ENCODE measurements around the gene ETFBKMT. TPM values are rescaled to one million over a fixed set of nuclear protein-coding genes. Genes with fewer than 3 reads are reported as not detected.
"Not testable (repeated sequence)": the region's sequence is repeated elsewhere in the genome, so short reads cannot be mapped to it uniquely, and the experiment has no call there.

Gene ETFBKMT
- total RNA-seq, 1 donor from 2014 or later = 0.83 TPM

DNA sequence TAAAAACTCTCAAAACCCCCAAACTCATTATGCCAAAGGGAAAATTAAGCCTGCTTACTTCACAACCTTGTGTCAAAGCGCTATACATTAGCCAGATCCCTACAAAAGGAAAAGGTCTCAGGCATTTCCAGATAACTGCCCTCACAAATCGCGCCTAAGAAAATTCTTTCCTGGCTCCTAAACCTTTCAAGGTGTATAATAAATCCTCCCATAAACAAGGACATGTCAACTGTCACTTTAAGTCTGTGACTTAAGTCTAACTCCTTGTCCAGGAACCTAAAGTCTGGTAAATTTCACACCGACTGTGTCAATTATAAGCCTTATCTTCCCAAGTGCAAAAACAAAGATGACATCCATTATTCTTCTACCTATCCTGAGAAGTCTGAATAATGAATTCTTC lies 4.3 kb upstream of the ETFBKMT start:
- intact Hi-C loops (cut with micrococcal nuclease) = loop anchor here (5.0 kb wide), 1 partner anchor 947 kb away; no protein-coding TSS in a partner anchor

GRCh38 chr12:31655792-31656191 lies 3.7 kb upstream of the ETFBKMT start:
- intact Hi-C loops (cut with micrococcal nuclease) = loop anchor here (5.0 kb wide), 1 partner anchor 947 kb away; no protein-coding TSS in a partner anchor

DNA sequence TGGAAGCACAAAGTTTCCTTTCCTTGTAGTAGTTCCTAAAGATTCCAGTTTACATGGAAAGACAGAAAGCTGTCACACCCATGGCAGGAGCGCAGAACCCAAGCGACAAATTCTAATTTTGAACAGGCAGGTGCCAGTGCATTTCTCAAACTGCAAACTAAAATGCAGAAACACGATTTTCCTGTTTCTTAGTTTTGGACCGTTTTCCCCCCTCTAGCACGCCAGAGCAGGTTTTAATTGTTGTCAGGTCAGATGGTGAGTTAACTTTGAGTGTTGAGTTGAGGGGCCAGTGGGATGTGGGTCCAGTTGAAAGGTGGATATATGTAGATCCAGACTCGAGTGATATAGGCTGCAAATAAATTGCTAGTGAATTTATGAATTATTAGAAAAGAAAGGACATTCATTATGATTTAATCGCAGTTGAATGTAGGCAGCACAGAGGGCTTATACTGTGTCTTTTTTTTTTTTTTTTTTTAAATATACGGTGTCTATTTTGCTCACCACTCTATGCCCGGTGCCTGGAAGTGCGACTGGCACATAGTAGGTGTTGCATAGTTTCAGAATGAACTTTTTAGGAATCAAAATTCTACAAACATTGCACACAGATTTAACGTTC lies 909 bp upstream of the ETFBKMT start:
- intact Hi-C loops (cut with micrococcal nuclease) = loop anchor here (1.0 to 5.0 kb wide), 18 partner anchors 24 to 1097 kb away; partner anchors contain the start of genes CAPRIN2, DDX11, DNM1L and RESF1

- intact Hi-C loops (cut with micrococcal nuclease) = no loop called here
These were observed 2.8 kb downstream of the ETFBKMT start for GRCh38 chr12:31662176-31662849.

DNA sequence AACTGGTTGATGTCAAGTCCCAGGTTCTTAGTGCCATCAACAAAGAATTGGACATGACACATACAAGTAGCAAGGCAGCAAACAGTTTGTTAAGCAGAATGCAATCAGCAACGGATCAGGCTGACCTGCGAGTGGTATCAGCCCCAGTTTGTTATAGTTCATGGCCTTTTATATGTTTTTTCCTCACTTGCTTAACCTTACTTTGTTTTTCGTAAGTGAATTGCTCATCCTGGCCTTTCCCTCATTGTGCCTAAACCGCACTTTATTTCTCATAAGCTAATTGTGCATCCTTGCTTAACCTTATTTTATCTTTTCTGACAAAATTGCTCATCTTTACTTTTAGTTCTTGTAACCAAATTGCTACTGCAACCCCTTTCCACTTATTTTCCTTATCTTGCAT lies 4.1 kb downstream of the ETFBKMT start:
- intact Hi-C loops (cut with micrococcal nuclease) = no loop called here

DNA sequence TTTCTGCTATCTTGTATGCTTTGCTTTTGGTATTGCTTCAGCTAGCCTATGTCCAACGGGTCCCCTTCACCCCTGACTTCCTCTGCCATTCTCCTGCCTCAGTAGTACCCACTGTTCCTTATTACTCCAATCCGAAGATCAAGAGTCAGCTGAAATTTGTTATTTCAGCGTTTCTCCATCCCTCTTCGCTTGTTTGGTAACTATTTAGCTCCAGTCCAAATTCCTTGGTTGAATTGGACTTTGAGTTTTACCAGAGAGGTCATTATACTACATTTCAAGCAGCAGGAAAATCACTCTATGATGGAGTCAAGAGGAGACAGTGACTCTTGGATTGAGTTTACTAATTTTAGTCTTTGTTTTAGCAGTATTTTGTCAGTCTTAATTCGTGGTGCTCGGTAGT lies 4.5 kb downstream of the ETFBKMT start:
- intact Hi-C loops (cut with micrococcal nuclease) = no loop called here

DNA sequence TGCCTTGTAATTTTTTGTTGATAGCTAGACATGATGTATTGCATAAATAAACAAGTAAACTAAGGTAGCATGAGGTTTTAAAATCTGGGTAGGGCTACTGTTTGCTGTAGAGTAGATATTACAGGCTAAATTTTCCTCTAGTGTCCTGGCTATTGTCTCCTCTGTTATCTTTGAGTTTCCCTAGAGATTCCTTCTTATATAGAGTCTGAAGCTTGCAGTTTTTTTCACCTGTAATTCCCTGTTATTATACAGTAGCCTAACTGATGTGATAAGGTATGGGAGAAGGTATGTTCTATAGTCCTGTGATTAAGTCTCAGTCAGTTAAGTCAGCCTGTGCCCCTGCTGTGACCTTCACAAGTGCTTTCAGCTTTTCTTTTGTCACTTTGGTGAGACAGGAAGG lies 9.5 kb downstream of the ETFBKMT start:
- intact Hi-C loops (cut with micrococcal nuclease) = no loop called here

- intact Hi-C loops (cut with micrococcal nuclease) = not testable (repeated sequence)
These were observed 10.1 kb downstream of the ETFBKMT start for GRCh38 chr12:31669582-31669981.

- intact Hi-C loops (cut with micrococcal nuclease) = no loop called here
These were observed 13.0 kb downstream of the ETFBKMT start for GRCh38 chr12:31672521-31672920.

DNA sequence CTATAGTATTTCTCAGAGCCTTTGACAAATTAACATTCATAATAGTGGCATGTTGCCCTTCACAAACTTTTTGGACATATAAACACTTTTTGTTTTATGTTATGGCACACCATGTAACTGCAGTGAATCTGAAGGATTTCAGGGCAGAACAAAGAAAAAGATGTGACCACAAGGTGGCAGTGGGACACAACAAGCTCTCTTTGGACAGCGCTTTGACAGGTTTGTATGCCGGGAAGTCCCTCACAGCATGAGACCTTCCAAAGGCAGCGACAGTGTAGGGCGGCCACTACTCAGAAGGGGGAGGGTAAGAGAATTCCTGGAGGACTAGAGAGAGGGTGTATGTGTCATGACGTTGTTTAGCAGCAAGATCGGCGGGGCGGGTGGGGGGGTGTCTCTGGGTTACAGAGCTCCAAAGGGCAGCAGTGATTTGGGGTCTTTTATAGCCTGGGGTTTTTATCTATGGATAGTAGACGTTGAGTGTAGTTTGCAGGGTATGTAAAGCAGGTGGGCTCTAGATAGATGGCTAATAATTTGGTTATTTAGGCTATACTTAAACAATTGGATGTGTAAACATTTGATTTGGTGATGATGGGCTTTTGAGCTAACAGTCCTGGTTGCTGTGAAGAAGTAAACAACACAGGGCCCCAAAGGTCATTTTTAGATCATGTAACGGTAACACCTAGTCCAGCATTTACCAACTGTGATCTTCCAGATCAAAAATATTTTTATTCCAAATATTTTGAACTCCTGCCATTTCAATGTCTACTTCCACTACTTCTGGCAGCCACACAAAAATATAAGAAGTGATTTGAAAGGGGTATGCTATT lies 22.9 kb downstream of the ETFBKMT start:
- intact Hi-C loops (cut with micrococcal nuclease) = loop anchor here (1.0 to 10.0 kb wide), 12 partner anchors 23 to 630 kb away; partner anchors contain the start of genes BICD1, ETFBKMT and RESF1

- intact Hi-C loops (cut with micrococcal nuclease) = loop anchor here (10.0 kb wide), 1 partner anchor 419 kb away; the partner anchor contains the start of gene BICD1
These were observed 26.3 kb downstream of the ETFBKMT start for GRCh38 chr12:31685801-31686200.

DNA sequence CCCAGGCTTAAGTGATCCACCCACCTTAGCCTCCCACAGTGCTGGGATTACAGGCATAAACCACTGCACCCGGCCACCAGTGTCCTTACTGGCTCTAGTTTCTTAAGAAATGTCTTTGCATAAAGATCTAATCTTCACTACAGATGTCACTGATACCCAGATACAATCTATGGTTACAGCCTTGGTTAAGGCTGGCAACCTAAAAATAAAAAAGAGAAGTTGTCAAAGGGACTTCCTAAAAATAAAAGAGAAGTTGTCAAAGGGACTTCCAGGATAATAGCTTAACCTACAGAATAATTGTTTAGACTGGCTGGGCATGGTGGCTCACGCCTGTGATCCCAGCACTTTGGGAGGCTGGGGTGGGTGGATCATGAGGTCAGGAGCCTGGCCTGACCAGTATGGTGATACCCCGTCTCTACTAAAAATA lies 27.6 kb downstream of the ETFBKMT start:
- intact Hi-C loops (cut with micrococcal nuclease) = loop anchor here (10.0 kb wide), 1 partner anchor 418 kb away; the partner anchor contains the start of gene BICD1

DNA sequence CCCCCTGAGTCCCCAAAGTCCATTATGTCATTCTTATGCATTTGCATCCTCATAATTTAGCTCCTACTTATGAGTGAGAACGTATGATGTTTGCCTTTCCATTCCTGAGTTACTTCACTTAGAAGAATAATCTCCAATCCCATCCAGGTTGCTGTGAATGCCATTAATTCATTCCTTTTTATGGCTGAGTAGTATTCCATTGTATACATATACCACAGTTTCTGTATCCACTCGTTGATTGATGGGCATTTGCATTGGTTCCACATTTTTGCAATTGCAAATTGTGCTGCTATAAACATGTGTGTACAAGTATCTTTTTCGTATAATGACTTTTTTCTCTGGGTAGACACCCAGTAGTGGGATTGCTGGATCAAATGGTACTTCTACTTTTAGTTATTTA lies 30.4 kb downstream of the ETFBKMT start:
- intact Hi-C loops (cut with micrococcal nuclease) = loop anchor here (10.0 kb wide), 1 partner anchor 415 kb away; the partner anchor contains the start of gene BICD1

GRCh38 chr12:31702047-31702446 lies 42.6 kb downstream of the ETFBKMT start:
- intact Hi-C loops (cut with micrococcal nuclease) = no loop called here

DNA sequence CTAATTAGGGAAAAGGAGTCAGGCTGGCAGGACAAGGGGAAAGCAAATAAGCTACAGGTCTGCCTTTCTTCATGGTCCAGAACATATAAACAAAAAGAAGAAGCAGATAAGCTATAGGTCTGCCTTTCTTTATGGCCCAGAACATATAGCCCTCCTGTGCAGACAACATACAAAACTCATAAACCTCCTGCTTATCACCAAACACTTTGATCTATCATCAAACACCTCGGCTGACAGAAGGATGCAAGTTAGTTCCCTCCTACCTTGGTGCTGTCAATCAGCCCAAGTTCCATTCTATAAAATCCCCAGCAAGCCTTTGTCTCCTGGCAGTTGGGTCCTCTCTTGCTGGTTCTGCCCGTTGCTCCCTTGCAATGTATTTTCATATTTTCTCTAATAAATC lies 46.1 kb downstream of the ETFBKMT start:
- intact Hi-C loops (cut with micrococcal nuclease) = no loop called here

GRCh38 chr12:31708118-31708517 lies 48.6 kb downstream of the ETFBKMT start:
- intact Hi-C loops (cut with micrococcal nuclease) = not testable (repeated sequence)

- intact Hi-C loops (cut with micrococcal nuclease) = no loop called here
These were observed 50.7 kb downstream of the ETFBKMT start for GRCh38 chr12:31710021-31710818.

GRCh38 chr12:31712877-31713276 lies 53.4 kb downstream of the ETFBKMT start:
- intact Hi-C loops (cut with micrococcal nuclease) = no loop called here

DNA sequence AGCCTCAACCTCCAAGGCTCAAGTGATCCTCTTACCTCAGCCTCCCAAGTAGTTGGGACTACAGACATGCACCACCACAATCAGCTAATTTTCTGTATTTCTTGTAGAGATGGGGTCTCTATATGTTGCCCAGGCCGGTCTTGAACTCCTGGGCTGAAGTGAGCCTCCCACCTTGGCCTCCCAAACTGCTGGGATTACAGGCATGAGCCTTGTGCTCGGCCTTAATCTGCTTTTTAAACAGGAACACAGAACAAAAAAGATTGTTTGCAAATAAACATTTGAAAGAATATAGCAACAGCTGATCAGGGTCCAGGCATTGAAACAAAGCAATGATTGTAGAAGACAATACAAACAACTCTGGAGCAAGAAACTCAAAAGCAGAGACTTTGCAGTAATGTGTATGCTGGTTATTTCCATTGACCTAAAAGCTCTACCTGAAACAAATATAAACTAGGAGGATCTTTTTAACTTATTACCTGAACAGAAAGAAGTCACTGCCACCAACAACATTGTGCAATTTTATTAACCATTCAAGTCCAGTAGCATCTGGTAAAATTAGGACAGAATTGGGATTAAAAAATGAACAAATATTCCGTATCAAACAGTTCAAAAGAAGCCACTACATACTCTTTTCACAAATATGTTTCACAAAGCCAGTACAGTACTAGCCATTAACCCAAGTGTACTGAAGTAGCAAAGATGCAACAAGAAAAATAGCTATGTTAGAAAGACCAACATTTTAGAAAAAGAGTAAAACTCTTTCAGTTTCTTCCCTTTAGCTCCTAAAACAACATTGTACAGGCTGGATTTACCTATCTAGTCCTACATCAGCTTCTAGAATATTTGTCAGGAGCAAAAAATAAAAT lies 55.2 kb downstream of the ETFBKMT start:
- intact Hi-C loops (cut with micrococcal nuclease) = no loop called here

DNA sequence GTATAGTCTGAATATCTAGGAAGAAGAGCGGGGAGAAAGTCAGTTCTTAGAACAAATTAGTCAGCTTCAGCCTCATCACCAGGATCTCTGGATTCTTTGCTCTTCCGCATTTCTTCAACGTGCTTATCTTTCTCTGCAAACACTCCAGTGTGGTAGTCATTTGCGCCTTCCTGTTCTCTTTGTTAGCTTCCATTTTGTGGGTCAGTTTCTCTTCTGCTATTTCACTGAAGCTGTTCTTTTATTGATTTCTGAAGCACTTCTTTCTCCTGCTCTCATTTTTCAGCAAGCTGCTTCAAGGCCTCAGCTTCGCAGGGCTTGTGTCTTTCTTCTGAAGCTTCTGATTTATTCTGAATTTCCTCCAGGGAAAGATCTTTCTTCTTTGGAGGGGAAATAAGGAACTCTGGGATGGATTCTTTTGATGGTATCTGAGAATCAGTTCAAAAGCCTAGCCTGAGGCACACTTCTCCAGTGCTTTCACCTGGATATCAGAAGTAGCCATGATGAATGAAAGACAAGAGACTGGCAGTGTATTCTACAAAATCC lies 55.9 kb downstream of the ETFBKMT start:
- intact Hi-C loops (cut with micrococcal nuclease) = no loop called here
